GM19324 (cell line): Measurements from ENCODE around the gene CREB3.
A peak's percentile ranks its signal among the peaks of the same experiment; 100 is the strongest.

ENCODE experiments used
- ATAC-seq: cut with Tn5 transposase; IDR thresholded peaks from one replicate; pipeline ENCODE4 v1.9.1; 2021; ENCODE audit warnings: mild to moderate bottlenecking, moderate library complexity; ENCODE audit not compliant: unreplicated experiment, low FRiP score

CREB3 gene

GRCh38 chr9:35745569-35745968 is 13.1 kb downstream of the CREB3 start:
- no peak for ATAC-seq

- no peak for ATAC-seq
These were observed 14.1 kb downstream of the CREB3 start for GRCh38 chr9:35746583-35746982.

DNA sequence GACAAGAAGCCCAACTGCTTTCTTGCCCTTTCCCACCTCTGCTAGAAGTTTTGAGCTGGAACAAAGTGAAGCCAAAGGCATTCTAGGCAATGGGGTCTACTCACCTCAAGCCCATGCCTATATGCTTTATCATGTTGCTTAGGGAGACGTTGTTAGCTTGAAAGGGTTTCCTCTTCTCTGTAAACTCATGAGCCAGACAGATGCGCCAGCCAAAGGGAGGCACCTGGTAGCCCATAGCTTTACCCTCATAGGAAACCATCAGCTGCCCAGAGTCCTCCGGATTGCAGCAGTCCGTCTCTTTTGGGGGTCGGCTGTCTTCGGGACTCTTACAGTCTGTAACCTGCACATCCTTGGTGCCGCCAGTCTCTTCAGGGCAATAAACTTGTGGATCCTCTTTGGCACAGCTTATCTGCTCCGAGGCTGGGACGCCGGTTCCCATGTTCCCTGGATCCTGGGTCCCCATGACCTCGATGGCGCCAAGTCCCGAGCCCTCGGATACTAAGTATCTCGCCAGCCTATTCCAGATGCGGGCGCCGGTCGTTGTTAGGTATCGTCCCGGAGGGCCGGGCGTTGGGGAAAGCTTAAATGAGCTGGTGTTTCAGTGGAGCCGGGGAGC is 15.9 kb downstream of the CREB3 start:
- peak; percentile 6 for ATAC-seq

DNA sequence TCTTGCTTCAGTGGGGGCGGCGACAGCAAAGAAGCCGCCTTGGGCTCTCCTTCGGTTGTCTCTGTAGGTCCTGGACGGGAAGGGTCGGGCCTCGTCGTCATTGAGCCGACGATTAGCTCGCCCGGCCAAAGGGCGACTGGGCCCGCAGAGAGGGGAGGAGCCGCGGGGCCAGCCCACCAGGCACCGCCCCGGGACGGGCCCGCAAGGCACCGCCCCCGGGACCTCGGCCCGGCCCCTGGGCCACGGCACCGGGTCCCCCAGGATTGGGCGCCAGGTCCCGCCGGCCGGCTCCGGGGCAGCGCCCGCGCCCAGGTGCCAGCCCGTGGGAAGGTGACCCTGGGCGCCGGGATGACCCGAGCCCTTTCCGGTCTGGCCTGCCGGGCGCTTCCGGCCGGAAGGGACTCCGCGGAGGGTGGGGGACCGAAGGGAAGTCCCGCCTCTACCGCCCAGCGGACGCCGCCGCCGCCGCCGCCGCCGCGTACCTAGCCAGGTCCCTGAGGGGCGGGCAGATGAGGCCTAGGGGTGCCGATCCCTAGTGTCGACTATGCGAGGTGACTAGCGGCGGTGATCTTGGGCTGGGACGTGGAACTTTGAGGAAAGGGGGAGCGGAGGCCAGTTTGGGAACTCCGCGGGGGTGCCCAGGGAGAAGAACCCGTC is 16.5 kb downstream of the CREB3 start, which contains the start of the genes GBA2 and RGP1:
TSS of gene GBA2 (minus strand) at position 371 of the 657 bp plus-strand sequence. CDS start 524 bp downstream, outside the sequence.
TSS of gene RGP1 (plus strand) at position 430 of the 657 bp plus-strand sequence. CDS start 469 bp downstream, outside the sequence.
- ATAC-seq = peak; percentile 78

DNA sequence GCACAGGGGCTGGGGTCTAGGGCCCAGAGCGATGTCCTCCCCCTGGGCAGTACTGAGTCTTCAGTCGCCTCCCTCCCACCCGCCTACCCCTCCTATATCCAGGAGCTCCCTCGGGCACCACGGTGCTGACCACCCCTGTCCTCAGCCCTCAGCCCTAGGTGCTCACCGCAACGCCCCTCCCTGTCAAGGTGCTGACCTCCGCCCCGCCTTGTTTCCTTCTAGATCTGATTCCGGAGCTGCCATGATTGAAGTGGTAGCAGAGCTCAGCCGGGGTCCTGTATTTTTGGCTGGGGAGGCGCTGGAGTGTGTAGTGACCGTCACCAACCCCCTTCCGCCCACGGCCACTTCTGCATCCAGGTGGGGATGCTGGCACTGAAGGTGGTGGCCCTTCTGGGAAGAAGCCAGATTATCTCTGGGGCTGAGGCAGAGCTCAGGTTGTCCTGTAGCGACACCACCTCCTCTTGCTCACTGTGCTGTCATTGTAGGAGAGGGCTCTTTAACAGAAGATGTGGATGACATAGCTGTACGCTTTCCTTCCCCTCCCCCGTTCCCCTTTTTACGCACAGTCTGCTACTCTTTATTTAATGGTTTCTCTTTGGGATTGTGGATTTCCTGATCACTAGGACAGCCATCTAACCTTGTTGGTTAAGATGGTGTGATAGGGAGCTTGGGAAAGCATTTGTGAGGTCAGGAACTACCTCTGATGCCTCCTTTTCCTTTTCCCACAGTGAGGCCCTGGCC is 17.2 kb downstream of the CREB3 start:
- ATAC-seq = peak; percentile 32

GRCh38 chr9:35750256-35750531 is 17.7 kb downstream of the CREB3 start:
- ATAC-seq = no peak

DNA sequence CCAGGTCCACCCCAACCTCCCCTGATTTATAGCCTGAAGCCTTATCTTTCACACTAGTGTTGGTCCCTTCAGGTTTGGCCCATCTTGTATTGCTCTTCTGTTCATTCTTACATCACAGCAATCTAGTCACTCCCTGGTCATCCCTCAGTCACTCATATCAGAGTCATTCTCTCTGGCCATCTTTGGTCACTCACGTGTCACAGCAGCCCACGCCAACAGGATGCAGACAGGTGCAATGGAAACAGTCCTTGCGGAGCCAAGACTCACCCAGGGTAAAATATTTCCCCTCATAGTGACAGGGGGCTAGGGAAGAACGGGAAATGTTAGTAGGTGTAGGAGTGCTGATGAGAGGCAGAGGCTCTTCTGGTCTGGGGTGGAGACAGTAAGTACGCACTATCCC is 21.0 kb downstream of the CREB3 start:
- no peak for ATAC-seq

DNA sequence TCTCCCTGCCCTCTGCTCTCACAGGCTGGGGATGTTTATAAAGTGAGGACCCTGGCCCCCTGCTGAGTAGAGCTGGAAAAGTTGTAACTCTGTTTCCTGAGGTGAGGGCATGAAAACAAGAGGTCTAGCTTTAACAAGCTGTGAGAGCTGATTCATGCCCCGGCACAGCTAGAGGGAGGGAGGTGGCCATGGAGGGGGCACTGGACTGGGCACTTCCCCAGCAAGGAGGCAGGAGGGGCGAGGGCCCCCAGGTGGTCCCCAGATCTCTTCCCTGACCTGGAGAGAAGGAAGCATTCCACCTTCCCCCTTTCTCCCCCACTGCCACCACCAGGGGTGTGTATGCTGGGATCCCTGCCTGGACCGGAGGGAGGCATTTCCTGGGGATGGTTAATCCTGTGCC is 21.8 kb downstream of the CREB3 start, which contains the start of gene MSMP:
TSS of gene MSMP (minus strand) at position 13 of the 400 bp plus-strand sequence. CDS start 147 bp downstream, outside the sequence.
- ATAC-seq = no peak

DNA sequence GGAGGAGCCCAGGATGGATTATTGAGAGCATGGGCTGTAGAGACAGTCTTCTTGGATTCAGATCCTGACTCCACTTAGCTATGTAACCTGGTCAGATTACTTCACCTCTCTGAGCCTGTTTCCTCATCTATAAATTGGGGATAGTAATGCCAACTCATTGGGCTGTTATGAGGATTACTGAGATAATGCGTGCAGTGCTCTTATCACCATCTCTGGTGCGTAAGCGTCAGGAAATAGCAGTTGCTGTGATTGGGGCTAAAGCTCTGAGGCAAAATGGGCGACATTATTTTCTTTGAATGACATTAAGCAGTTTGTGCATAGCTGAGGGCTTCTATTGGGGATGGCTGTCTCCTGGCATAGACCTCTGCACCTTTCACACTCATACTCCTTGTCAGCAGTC is 22.6 kb downstream of the CREB3 start:
- no peak for ATAC-seq

- ATAC-seq = peak; percentile 65
These were observed 24.1 kb downstream of the CREB3 start for GRCh38 chr9:35756275-35757225.

GRCh38 chr9:35757226-35757891 is 24.9 kb downstream of the CREB3 start:
- peak; percentile 30 for ATAC-seq

DNA sequence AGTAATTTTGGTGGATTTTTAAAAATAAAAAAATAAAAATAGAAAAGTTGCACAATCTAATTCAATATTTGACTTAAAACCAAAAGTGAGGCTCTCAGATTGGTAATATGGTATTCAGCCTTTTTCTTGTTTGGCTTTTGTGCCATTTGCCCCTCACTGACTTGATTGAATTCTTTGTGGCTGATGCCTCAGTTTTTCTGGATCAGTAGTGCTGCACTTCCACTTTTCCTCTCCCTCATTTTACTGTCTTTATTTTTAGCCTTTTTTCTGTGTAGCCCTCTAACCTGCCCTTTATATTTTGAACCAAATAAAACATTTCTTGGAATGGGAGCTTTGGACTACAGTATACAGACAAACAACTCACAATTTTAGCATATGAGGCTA is 25.4 kb downstream of the CREB3 start:
- no peak for ATAC-seq

DNA sequence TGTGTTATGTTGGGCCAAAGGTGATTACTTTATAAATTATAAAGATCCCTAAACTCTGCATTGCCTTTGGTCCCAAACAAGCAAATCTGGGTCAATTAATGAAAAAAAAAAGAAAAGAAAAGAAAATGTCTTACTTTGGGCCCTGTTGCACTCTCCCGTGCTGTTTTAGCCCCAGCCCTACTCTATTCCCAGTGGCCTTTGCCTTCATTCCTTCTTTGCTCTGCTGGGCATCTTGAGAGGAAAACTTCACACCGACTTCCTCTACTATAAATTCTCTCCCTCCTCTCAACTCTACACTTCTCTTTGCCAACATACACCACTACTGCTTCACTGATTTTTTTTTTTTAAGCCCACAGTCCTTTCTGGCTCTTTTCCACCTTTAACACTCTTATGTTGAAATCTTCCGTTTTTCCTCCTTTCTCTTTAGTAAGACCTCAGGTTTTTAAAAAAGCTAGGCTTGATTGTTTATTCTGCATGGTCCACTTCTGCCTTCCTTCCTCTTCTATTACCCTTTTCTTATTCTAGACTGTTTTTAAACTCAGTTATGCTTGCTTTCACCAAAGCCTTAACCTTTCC is 26.1 kb downstream of the CREB3 start:
- no peak for ATAC-seq

GRCh38 chr9:35759795-35760194 is 27.3 kb downstream of the CREB3 start:
- ATAC-seq = no peak

- no peak for ATAC-seq
These were observed 28.2 kb downstream of the CREB3 start for GRCh38 chr9:35760651-35761050.

DNA sequence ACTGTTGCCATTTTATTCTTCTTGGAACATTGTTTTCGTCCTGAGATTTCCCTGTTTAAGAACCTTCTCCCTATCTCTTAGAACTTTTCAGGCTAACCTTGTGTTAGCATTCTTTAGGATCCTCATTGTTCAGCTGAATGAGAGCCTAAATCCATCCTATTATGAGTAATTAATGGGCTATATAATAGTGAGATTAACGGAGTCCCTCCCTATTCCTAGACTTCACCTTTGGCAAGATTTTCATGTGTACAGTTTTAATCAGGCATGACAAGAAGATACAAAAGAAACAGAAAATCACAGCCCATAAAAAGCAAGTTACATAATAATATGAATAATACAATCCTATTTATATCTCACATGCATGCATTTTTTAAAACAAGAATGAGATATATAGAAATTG is 30.7 kb downstream of the CREB3 start:
- ATAC-seq = no peak

DNA sequence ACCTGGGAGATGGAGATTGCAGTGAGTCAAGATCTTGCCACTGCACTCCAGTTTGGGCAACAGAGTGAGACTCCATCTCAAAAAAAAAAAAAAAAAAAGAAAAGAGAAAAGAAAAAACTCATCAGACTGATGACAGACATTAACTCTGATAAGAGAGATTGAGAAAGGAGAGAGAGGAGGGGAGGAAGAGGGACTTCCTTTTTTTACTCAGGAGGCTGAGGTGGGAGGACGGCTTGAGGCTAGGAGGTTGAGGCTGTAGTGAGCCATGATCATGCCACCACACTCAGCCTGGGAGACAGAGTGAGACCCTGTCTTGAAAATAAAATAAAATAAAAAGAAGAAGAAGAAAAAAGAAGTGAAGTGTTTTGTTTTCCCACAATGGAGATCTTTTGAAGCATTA is 31.3 kb downstream of the CREB3 start:
- no peak for ATAC-seq

GRCh38 chr9:35766997-35767396 is 34.5 kb downstream of the CREB3 start:
- no peak for ATAC-seq

DNA sequence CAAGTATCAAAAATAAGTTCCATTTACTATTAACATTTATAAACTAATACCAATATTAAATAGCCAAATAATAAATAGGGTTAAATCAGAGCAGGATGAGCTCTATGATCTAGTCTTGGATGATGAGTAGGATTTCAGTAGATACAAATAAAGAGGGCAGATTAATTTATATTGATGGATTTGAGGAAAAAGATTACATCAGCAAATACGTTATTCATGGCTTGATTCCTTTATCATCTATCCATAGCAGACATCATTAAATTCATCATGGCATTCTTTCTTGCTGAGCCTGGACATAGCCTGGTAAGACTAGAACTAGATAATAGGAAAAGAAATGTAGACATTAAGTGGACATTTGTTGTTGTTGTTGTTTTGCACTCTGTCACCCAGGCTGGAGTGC is 35.0 kb downstream of the CREB3 start:
- no peak for ATAC-seq

DNA sequence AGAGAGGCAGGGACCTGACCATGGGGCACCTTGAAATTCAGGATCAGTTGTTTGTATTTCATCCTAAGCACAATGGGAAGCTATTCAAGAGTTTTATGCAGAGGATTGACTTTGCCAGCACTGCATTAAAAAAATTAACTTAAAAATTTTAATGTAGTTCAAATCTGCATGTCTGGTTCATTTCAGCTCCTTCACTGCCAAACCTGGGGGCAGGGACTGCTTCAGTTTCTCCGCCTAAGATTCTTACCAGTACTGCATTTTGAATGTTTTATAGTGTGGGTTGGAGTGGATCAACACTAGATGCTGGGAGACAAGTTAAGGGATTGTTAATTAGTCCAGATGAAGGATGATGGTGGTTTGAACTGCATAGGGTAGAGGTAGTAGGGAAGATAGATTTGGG is 37.3 kb downstream of the CREB3 start:
- ATAC-seq = no peak
